GM19351 (cell line): ENCODE results near the gene GOLGA2.
"Not testable (repeated sequence)": the region's sequence is repeated elsewhere in the genome, so short reads cannot be mapped to it uniquely, and the experiment has no call there.

Experiments
- ATAC-seq: cut with Tn5 transposase; IDR thresholded peaks from one replicate; pipeline ENCODE4 v1.9.1; 2021; ENCODE audit warnings: mild to moderate bottlenecking, moderate library complexity; ENCODE audit not compliant: unreplicated experiment

The GOLGA2 gene

GRCh38 chr9:128293091-128293490 is 17.3 kb upstream of the GOLGA2 start:
- ATAC-seq, result no peak

GRCh38 chr9:128292009-128292408 is 16.2 kb upstream of the GOLGA2 start:
- ATAC-seq, result no peak

GRCh38 chr9:128288273-128289004 is 12.6 kb upstream of the GOLGA2 start:
- no peak for ATAC-seq

GRCh38 chr9:128286440-128286839 is 10.6 kb upstream of the GOLGA2 start:
- ATAC-seq, result no peak

- ATAC-seq, result no peak
Observed at GRCh38 chr9:128285033-128285784, 9.4 kb upstream of the GOLGA2 start.

GRCh38 chr9:128282500-128282899 is 6.7 kb upstream of the GOLGA2 start:
- ATAC-seq, result no peak

- ATAC-seq, result no peak
Observed at GRCh38 chr9:128280084-128280622, 4.3 kb upstream of the GOLGA2 start.

GRCh38 chr9:128279088-128280073 is 3.6 kb upstream of the GOLGA2 start:
- not testable (repeated sequence) for ATAC-seq

- ATAC-seq, result no peak
Observed at GRCh38 chr9:128276574-128277270, 915 bp upstream of the GOLGA2 start.

- ATAC-seq, result peak; percentile 92
Observed at GRCh38 chr9:128276008-128276573, 284 bp upstream of the GOLGA2 start, which contains the start of gene SWI5. Gene SWI5 (plus strand): TSS chr9:128276276.

GRCh38 chr9:128274245-128274644 is 1.6 kb downstream of the GOLGA2 start:
- ATAC-seq, result no peak

GRCh38 chr9:128271512-128271911 is 4.3 kb downstream of the GOLGA2 start:
- ATAC-seq, result no peak

- ATAC-seq, result no peak
Observed at GRCh38 chr9:128271112-128271511, 4.7 kb downstream of the GOLGA2 start.

- no peak for ATAC-seq
Observed at GRCh38 chr9:128266868-128267590, 8.8 kb downstream of the GOLGA2 start.

- no peak for ATAC-seq
Observed at GRCh38 chr9:128265348-128265847, 10.4 kb downstream of the GOLGA2 start.

- no peak for ATAC-seq
Observed at GRCh38 chr9:128262687-128263086, 13.1 kb downstream of the GOLGA2 start.

GRCh38 chr9:128260340-128260739 is 15.5 kb downstream of the GOLGA2 start:
- ATAC-seq, result no peak

GRCh38 chr9:128259156-128259555 is 16.7 kb downstream of the GOLGA2 start:
- no peak for ATAC-seq

GRCh38 chr9:128258326-128258725 is 17.5 kb downstream of the GOLGA2 start:
- ATAC-seq, result no peak
